Measurements from ENCODE around the gene PTGDS.

The PTGDS gene

GRCh38 chr9:136942881-136943230 is 34.4 kb upstream of the PTGDS start:
- H3K27ac Mint-ChIP-seq, result peak overlapping the region; percentile 71
- peak overlapping the region; percentile 82 for H3K4me3 Mint-ChIP-seq

GRCh38 chr9:136943291-136944211 is 33.8 kb upstream of the PTGDS start:
- Mint-ChIP-seq H3K36me3 (ENCODE audit: low read depth) (peaks cover 49% of the 10 kb centered on the region), H3K4me1 (ENCODE audit: low read depth) (peaks cover 19% of the 10 kb centered on the region), H3K9me3 (no peaks in the 10 kb centered on the region), H3K27me3 (no peaks in the 10 kb centered on the region), H3K4me3 (peak overlapping the region; percentile 82), H3K27ac (peak overlapping the region; percentile 86)
- DNase-seq, result peak; percentile 71

More at GRCh38 chr9:136942881-136943230, 34.4 kb upstream of the PTGDS start:
- no peaks in the 10 kb centered on the region for H3K27me3 Mint-ChIP-seq
- peaks cover 17% of the 10 kb centered on the region for H3K4me1 Mint-ChIP-seq (ENCODE audit: low read depth)
- DNase-seq, result no peak
- H3K36me3 Mint-ChIP-seq (ENCODE audit: low read depth), result peaks cover 54% of the 10 kb centered on the region
- H3K9me3 Mint-ChIP-seq, result no peaks in the 10 kb centered on the region

DNA sequence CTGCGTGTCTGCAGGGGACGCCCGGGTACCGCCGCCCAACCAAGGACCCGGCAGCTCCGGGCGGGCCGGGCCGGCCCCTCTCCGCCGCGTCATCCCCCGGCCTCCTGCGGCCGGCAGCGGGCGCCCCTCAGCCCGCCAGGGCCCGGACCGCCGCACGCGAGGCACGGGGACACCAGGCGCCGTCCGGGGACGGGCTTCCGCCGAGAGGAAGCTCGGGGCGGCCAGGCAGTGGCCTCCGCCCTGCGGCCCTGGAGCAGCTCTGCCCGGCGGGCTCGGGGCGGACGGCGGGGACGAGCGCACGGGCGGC is 33.1 kb upstream of the PTGDS start:
- no peaks in the 10 kb centered on the region for H3K27me3 Mint-ChIP-seq
- peak overlapping the region; percentile 82 for H3K4me3 Mint-ChIP-seq
- no peaks in the 10 kb centered on the region for H3K9me3 Mint-ChIP-seq
- H3K4me1 Mint-ChIP-seq (ENCODE audit: low read depth), result peaks cover 19% of the 10 kb centered on the region
- DNase-seq, result no peak
- peaks cover 43% of the 10 kb centered on the region for H3K36me3 Mint-ChIP-seq (ENCODE audit: low read depth)
- H3K27ac Mint-ChIP-seq, result peak overlapping the region; percentile 86

- H3K27me3 Mint-ChIP-seq, result no peaks in the 10 kb centered on the region
- peaks cover 22% of the 10 kb centered on the region for H3K4me1 Mint-ChIP-seq (ENCODE audit: low read depth)
- peak; percentile 98 for DNase-seq
- peak within 1 kb of the TSS; percentile 82 for H3K4me3 Mint-ChIP-seq
- no peaks in the 10 kb centered on the region for H3K9me3 Mint-ChIP-seq
- H3K36me3 Mint-ChIP-seq (ENCODE audit: low read depth), result peaks cover 37% of the 10 kb centered on the region
- H3K27ac Mint-ChIP-seq, result peak within 1 kb of the TSS; percentile 86
These were observed 32.6 kb upstream of the PTGDS start, which contains the start of the genes C8G and FBXW5 for GRCh38 chr9:136944519-136945332. Gene C8G, plus strand, starts transcription at chr9:136945243. Its CDS starts 78 bp downstream, at chr9:136945321. Gene FBXW5, minus strand, starts transcription at chr9:136944738. Its CDS starts 655 bp downstream, at chr9:136944083.

GRCh38 chr9:136945333-136946227 is 31.7 kb upstream of the PTGDS start:
- Mint-ChIP-seq H3K27me3 (no peaks in the 10 kb centered on the region), H3K4me3 (no peak overlapping the region), H3K27ac (no peak overlapping the region), H3K36me3 (ENCODE audit: low read depth) (peaks cover 30% of the 10 kb centered on the region), H3K4me1 (ENCODE audit: low read depth) (peaks cover 28% of the 10 kb centered on the region), H3K9me3 (no peaks in the 10 kb centered on the region)
- no peak for DNase-seq

DNA sequence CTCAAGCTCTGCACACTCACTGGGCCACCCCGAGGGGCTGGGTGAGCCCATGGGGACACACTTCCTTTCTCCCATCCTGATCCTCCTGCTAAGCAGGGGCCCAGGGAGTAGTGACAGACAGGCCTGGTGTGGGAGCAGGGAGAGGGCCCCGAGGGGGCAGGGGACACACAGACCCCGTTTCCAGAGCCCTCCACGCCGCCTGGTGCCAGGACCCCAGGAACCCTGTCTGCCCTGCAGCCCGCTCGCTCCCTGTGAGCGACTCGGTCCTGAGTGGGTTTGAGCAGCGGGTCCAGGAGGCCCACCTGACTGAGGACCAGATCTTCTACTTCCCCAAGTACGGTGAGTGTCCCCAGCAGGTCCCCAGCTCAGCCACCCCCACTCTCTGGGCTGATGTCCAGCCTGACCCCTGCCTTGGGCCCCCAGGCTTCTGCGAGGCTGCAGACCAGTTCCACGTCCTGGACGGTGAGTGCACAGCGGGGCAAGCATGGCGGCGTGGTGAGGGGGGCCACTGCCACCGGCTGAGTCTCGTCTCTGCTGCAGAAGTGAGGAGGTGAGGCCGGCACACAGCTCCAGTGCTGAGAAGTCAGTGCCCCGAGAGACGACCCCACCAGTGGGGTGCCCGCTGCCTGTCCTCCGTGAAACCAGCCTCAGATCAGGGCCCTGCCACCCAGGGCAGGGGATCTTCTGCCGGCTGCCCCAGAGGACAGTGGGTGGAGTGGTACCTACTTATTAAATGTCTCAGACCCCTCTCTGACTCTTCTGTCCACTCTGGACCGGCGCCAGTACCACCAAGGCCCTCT is 30.9 kb upstream of the PTGDS start:
- H3K9me3 Mint-ChIP-seq, result no peaks in the 10 kb centered on the region
- peaks cover 28% of the 10 kb centered on the region for H3K4me1 Mint-ChIP-seq (ENCODE audit: low read depth)
- H3K4me3 Mint-ChIP-seq, result no peak overlapping the region
- DNase-seq, result no peak
- H3K27me3 Mint-ChIP-seq, result no peaks in the 10 kb centered on the region
- no peak overlapping the region for H3K27ac Mint-ChIP-seq
- H3K36me3 Mint-ChIP-seq (ENCODE audit: low read depth), result peaks cover 21% of the 10 kb centered on the region

- H3K27me3 Mint-ChIP-seq, result no peaks in the 10 kb centered on the region
- DNase-seq, result no peak
- no peaks in the 10 kb centered on the region for H3K9me3 Mint-ChIP-seq
- peak overlapping the region; percentile 68 for H3K27ac Mint-ChIP-seq
- peaks cover 13% of the 10 kb centered on the region for H3K36me3 Mint-ChIP-seq (ENCODE audit: low read depth)
- H3K4me3 Mint-ChIP-seq, result no peak overlapping the region
- peaks cover 27% of the 10 kb centered on the region for H3K4me1 Mint-ChIP-seq (ENCODE audit: low read depth)
These were observed 30.0 kb upstream of the PTGDS start for GRCh38 chr9:136947028-136947891.

GRCh38 chr9:136947955-136948510 is 29.3 kb upstream of the PTGDS start:
- H3K9me3 Mint-ChIP-seq, result no peaks in the 10 kb centered on the region
- H3K4me3 Mint-ChIP-seq, result peak overlapping the region; percentile 81
- H3K36me3 Mint-ChIP-seq (ENCODE audit: low read depth), result peaks cover 6% of the 10 kb centered on the region
- no peaks in the 10 kb centered on the region for H3K27me3 Mint-ChIP-seq
- no peak overlapping the region for H3K27ac Mint-ChIP-seq
- DNase-seq, result no peak
- H3K4me1 Mint-ChIP-seq (ENCODE audit: low read depth), result peaks cover 23% of the 10 kb centered on the region

DNA sequence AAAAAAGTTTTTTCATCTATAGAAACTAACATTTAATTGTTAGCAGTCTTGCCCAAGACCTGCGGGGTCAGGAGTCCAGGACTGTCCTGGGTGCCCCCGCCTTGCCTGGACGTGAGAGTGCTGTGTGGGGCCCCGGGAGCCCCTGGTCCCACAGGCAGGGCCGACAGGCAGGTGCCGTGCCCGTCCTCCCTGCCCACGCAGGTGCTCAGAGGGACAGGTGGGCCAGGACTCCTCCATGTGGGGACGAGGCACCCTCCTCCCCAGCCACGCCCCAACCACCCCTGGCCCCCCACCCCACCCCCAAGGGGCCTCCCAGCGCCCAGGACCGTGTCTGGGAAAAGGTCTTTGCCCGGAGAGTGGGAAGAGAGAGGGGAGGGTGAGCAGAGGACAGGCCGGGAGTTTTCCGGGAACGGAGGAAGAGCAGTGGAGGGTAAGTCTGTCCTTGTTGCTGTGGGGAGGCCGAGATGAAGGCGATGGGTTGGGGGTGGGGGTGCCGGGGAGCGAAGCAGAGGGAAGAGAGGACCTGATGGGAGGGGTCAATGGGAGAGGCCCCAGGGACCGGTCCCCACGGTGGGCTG is 28.0 kb upstream of the PTGDS start:
- peak overlapping the region; percentile 88 for H3K27ac Mint-ChIP-seq
- H3K4me3 Mint-ChIP-seq, result peak overlapping the region; percentile 81
- peaks cover 20% of the 10 kb centered on the region for H3K4me1 Mint-ChIP-seq (ENCODE audit: low read depth)
- H3K27me3 Mint-ChIP-seq, result no peaks in the 10 kb centered on the region
- DNase-seq, result no peak
- H3K36me3 Mint-ChIP-seq (ENCODE audit: low read depth), result no peaks in the 10 kb centered on the region
- H3K9me3 Mint-ChIP-seq, result no peaks in the 10 kb centered on the region

- Mint-ChIP-seq H3K4me1 (ENCODE audit: low read depth) (peaks cover 16% of the 10 kb centered on the region), H3K4me3 (peak overlapping the region; percentile 81), H3K36me3 (ENCODE audit: low read depth) (no peaks in the 10 kb centered on the region), H3K27ac (peak overlapping the region; percentile 88), H3K9me3 (no peaks in the 10 kb centered on the region), H3K27me3 (no peaks in the 10 kb centered on the region)
- peak; percentile 98 for DNase-seq
These were observed 27.3 kb upstream of the PTGDS start for GRCh38 chr9:136949817-136950655.

GRCh38 chr9:136950656-136951276 is 26.5 kb upstream of the PTGDS start:
- Mint-ChIP-seq H3K4me3 (peak overlapping the region; percentile 81), H3K4me1 (ENCODE audit: low read depth) (peaks cover 15% of the 10 kb centered on the region), H3K27me3 (no peaks in the 10 kb centered on the region), H3K27ac (peak overlapping the region; percentile 88), H3K36me3 (ENCODE audit: low read depth) (no peaks in the 10 kb centered on the region), H3K9me3 (no peaks in the 10 kb centered on the region)
- DNase-seq, result no peak
